GM12874 (cell line): ENCODE data around the gene CNTNAP2.

ENCODE experiments used
- CTCF ChIP-seq: IDR thresholded peaks from 2 replicates; pipeline ENCODE4 v1.5.1; 2011; ENCODE audit warnings: low read depth, mild to moderate bottlenecking, control low read depth, low read length, moderate library complexity; ENCODE audit not compliant: insufficient read depth

The CNTNAP2 gene

GRCh38 chr7:147639037-147639436 lies 1522.4 kb downstream of the CNTNAP2 start:
- no peak for TF ChIP-seq CTCF

GRCh38 chr7:147639751-147640150 lies 1523.2 kb downstream of the CNTNAP2 start:
- no peak for TF ChIP-seq CTCF

GRCh38 chr7:147640821-147641220 lies 1524.2 kb downstream of the CNTNAP2 start:
- no peak for TF ChIP-seq CTCF

- TF ChIP-seq CTCF = no peak
Observed at GRCh38 chr7:147646568-147646967, 1530.0 kb downstream of the CNTNAP2 start.

GRCh38 chr7:147650991-147651390 lies 1534.4 kb downstream of the CNTNAP2 start:
- TF ChIP-seq CTCF = no peak

- TF ChIP-seq CTCF = no peak
Observed at GRCh38 chr7:147651601-147652000, 1535.0 kb downstream of the CNTNAP2 start.

GRCh38 chr7:147653456-147653855 lies 1536.9 kb downstream of the CNTNAP2 start:
- no peak for TF ChIP-seq CTCF

GRCh38 chr7:147658392-147658967 lies 1541.9 kb downstream of the CNTNAP2 start:
- no peak for TF ChIP-seq CTCF
